Endometrial microvascular endothelial cells (primary cell): ENCODE measurements around the gene FRRS1L. TPM values are rescaled to one million over a fixed set of nuclear protein-coding genes. Genes with fewer than 3 reads are reported as not detected.
"Not testable (repeated sequence)": the region's sequence is repeated elsewhere in the genome, so short reads cannot be mapped to it uniquely, and the experiment has no call there.

Experiments
- in situ Hi-C: cut with HindIII; loops from 2 replicates; pipeline ENCODE4 v1.10.0; 2017; ENCODE audit warnings: low sequenced_read_pairs, low pct_unique_long_range_greater_than_20kb; ENCODE audit errors: inconsistent ontology term
- total RNA-seq: library from RNA; depleted of rRNA; stranded (reverse); fragments of >200 nt; gene quantifications from one replicate; pipeline ENCODE4 v1.2.3, GENCODE V29; 2015; ENCODE audit errors: inconsistent ontology term

Gene FRRS1L
- total RNA-seq, 1 donor from 2014 or later = not detected

- in situ Hi-C loops = no loop called here
Observed at GRCh38 chr9:109141375-109141774, 25.7 kb downstream of the FRRS1L start.

GRCh38 chr9:109139851-109140250 is 27.2 kb downstream of the FRRS1L start:
- in situ Hi-C loops = no loop called here

DNA sequence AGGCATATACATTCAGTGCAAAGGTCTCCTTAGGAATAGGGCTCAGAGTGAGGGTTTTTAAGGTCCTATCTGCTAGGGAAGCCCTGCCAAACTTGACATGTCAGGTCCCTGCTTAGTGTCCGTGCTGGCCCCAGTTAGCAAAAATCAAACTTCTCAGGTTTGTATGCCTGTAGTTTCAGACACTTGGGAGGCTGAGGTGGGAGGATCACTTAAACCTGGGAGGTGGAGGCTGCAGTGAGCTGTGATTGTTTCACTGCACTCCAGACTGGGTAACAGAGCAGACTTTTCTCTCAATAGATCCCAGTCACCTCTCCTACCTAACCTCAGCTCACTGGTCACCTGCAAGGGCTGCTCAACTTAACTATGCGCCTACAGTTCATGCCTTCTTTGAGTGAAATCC is 28.6 kb downstream of the FRRS1L start:
- in situ Hi-C loops = no loop called here

DNA sequence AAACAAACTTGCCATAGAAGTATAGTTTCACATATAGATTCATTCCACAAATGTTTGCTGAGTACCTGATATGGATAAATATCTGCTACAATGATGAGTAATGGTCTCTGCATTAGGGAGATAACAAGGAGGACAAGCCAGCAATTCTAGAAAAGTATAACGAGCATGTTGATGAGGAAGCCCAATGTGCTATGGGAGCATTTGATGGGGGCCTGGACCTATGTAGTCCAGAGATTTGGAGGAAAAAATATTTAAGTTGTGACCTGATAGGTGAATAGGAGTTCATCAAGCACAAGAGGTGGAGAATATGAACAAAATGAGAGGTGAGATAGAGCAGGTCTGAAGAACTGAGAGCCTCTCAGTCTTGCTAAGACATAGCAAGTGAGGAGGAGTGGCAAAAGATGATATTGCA is 32.9 kb downstream of the FRRS1L start:
- in situ Hi-C loops = no loop called here

- in situ Hi-C loops = no loop called here
Observed at GRCh38 chr9:109133533-109133932, 33.5 kb downstream of the FRRS1L start.

- in situ Hi-C loops = no loop called here
Observed at GRCh38 chr9:109132567-109133021, 34.5 kb downstream of the FRRS1L start.

- in situ Hi-C loops = no loop called here
Observed at GRCh38 chr9:109129470-109130197, 37.4 kb downstream of the FRRS1L start.

- in situ Hi-C loops = not testable (repeated sequence)
Observed at GRCh38 chr9:109126671-109127070, 40.4 kb downstream of the FRRS1L start.

DNA sequence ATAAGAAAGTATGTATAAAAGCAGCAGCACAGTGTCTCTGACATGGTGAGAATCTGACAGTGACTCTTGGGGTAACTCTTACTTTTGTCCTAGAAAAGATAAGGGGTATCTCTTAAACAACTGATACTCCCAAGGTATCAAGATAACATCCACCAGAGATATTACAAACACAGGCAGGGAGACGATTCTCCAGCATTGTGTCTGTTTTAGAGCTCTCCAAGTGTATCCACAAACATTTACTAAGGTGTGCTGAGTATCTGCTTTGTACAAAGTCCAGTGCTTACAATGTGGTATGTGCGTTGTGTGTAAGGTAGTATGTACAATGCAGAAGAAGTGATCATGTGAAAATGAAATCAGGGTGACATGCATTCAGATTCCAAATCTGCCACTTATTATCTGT is 42.9 kb downstream of the FRRS1L start:
- in situ Hi-C loops = loop anchor here (25.0 kb wide), 1 partner anchor 112 kb away; the partner anchor contains the start of gene CTNNAL1

DNA sequence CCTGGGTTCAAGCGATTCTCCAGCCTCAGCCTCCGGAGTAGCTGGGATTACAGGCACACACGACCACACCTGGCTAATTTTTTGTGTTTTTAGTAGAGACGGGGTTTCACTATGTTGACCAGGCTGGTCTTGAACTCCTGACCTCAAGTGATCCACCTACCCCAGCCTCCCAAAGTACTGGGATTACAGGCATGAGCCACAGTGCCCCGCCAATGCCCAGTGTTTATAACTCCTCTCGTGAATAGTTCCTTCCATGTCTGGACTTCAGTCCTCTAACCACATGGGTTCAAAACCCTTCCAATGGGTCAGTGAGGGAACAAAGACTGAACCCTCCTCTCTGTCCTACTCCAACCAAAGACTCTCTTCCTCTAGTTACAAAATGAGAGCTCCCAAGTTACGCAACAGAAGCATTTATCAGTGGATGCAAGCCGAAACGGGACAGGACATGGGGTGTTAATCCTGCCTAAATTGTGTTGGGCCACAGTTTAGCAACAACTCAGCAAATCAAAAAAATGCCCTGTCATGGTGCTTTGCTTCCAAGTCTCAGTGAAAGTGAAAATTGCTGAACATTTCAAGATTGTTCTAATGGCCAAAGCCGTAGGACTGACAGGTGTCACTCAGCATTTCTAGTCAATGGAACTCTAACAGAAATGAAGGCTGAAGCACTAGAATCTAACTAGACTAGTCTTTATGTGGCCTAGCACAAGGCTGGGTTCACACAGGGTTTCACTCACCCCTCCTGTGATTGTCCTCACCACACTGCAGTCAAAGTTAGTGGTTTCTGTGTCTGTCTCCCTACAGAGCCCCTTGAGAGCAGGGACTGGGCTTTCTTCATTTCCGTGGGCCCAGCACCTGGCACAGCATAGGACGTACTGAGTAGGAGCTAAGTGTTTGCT is 44.1 kb downstream of the FRRS1L start:
- in situ Hi-C loops = loop anchor here (25.0 kb wide), 1 partner anchor 111 kb away; the partner anchor contains the start of gene CTNNAL1

- in situ Hi-C loops = loop anchor here (25.0 kb wide), 1 partner anchor 109 kb away; the partner anchor contains the start of gene CTNNAL1
Observed at GRCh38 chr9:109121232-109121796, 45.7 kb downstream of the FRRS1L start.

GRCh38 chr9:109120204-109120789 is 46.8 kb downstream of the FRRS1L start:
- in situ Hi-C loops = loop anchor here (25.0 kb wide), 1 partner anchor 108 kb away; the partner anchor contains the start of gene CTNNAL1

DNA sequence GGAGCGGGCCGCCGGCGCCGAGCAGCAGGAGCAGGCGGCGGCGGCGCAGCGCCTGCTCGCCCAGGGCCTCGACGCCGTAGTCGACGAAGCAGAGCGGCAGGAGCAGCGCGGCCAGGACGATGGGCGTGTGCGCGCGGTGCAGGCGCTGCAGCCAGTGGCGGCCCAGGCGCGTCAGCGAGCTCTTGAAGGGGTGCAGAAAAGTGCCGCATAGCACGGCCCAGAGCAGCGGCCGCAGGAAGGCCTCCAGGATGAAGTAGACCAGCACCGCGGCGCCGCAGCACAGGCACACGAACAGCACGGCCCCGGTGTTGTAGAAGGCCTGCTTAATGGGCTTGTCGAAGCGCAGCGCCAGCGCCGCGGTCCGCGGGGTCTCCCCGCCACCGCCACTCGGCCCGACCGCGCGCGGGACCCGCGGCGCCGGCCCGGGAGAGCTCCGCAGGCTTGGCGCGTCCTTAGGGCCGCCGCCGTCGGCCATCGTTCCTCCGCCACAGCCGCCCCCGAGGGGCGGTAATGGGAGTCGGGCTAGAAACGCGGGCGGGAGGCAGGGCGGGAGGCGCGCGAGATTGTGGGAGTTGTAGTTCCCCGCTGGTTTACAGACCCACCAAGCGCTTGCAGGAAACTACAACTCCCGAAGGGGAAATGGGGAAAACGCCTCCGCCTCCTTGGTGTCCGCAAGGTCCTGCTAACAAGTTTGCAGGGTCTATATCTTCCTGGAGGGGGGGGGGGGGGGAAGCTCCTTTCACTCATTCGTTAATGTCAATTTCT is 47.4 kb downstream of the FRRS1L start, which contains the start of gene TMEM245:
TMEM245 (minus strand) TSS at position 509 of the 765 bp plus-strand sequence; CDS start at position 475, 34 bp downstream.
- in situ Hi-C loops = loop anchor here (25.0 kb wide), 1 partner anchor 107 kb away; the partner anchor contains the start of gene CTNNAL1

GRCh38 chr9:109118808-109119438 is 48.1 kb downstream of the FRRS1L start:
- in situ Hi-C loops = loop anchor here (25.0 kb wide), 1 partner anchor 107 kb away; the partner anchor contains the start of gene CTNNAL1

GRCh38 chr9:109117856-109118807 is 48.9 kb downstream of the FRRS1L start:
- in situ Hi-C loops = loop anchor here (25.0 kb wide), 1 partner anchor 106 kb away; the partner anchor contains the start of gene CTNNAL1

DNA sequence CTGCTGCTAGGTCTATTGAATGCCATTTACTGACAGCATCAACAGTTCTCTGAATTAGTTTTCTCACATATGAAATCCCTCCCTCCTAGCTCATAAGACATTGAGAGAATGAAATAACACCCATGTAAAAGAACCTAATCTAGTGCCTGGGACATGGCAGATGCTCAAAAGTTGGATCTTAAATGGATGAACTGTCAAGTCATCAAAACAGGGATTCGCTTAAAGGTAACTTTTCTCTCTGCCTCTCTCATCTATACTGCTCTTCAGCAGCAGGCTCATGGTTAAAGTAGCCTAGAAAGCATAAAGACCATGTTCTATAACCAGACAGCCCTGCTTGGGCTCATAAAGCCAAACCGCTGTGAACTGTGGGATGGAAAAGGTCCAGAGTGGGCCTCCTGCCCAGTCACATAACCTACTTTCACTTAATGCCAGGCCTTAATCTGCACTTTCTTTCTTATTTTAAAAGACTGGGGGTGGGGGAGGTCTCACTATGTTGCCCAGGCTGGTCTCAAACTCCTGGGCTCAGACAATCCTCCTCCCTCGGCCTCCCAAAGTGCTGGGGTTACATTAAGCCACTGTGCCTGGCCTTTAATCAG is 51.0 kb downstream of the FRRS1L start:
- in situ Hi-C loops = loop anchor here (25.0 kb wide), 1 partner anchor 104 kb away; the partner anchor contains the start of gene CTNNAL1
